PC-3 (cell line): ENCODE results near the gene CUL4A.

Source experiments
- EZH2 ChIP-seq: fragments of 300-600 bp; sonication (generic); IDR thresholded peaks from one replicate; pipeline ENCODE4 v1.6.1; 2017; ENCODE audit warnings: antibody characterized with exemption, mild to moderate bottlenecking, low read length; ENCODE audit not compliant: unreplicated experiment
- TF ChIP-seq, protein P1 (sequence below): fragments of 300-600 bp; sonication (generic); conservative IDR thresholded peaks from 2 replicates; pipeline ENCODE4 v1.5.1; 2017; ENCODE audit warnings: antibody characterized with exemption, low read depth, mild to moderate bottlenecking, low read length

DNA sequence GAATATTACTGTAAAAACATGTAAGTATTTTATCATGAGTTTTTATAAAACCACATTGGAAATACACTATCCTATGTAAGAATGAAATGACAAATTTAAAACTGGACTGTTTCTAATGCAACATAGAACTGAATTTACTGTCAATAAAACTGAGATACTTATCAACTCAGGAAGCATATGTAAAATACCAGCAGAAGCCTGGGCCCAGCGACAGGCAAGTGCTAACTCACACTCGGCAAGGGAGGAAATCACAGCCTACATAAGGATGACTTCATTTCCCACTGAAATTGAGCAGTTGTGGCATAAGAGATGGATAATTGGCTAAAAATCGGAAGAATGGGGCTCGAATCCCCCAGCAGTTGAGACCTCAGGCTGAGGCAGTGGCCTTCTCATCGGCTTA, 38.9 kb upstream of the CUL4A start:
- TF ChIP-seq, protein P1, sequence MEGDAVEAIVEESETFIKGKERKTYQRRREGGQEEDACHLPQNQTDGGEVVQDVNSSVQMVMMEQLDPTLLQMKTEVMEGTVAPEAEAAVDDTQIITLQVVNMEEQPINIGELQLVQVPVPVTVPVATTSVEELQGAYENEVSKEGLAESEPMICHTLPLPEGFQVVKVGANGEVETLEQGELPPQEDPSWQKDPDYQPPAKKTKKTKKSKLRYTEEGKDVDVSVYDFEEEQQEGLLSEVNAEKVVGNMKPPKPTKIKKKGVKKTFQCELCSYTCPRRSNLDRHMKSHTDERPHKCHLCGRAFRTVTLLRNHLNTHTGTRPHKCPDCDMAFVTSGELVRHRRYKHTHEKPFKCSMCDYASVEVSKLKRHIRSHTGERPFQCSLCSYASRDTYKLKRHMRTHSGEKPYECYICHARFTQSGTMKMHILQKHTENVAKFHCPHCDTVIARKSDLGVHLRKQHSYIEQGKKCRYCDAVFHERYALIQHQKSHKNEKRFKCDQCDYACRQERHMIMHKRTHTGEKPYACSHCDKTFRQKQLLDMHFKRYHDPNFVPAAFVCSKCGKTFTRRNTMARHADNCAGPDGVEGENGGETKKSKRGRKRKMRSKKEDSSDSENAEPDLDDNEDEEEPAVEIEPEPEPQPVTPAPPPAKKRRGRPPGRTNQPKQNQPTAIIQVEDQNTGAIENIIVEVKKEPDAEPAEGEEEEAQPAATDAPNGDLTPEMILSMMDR: no peak
- no peak for TF ChIP-seq EZH2
